HG02938 (cell line): ENCODE data around the gene GAB2.
"Not testable (repeated sequence)": the region's sequence is repeated elsewhere in the genome, so short reads cannot be mapped to it uniquely, and the experiment has no call there.

ENCODE experiments used
- ATAC-seq: cut with Tn5 transposase; IDR thresholded peaks from one replicate; pipeline ENCODE4 v1.9.1; 2021; ENCODE audit warnings: mild to moderate bottlenecking, moderate library complexity; ENCODE audit not compliant: unreplicated experiment

GAB2 gene

GRCh38 chr11:78193806-78194205, 223.8 kb downstream of the GAB2 start:
- no peak for ATAC-seq

DNA sequence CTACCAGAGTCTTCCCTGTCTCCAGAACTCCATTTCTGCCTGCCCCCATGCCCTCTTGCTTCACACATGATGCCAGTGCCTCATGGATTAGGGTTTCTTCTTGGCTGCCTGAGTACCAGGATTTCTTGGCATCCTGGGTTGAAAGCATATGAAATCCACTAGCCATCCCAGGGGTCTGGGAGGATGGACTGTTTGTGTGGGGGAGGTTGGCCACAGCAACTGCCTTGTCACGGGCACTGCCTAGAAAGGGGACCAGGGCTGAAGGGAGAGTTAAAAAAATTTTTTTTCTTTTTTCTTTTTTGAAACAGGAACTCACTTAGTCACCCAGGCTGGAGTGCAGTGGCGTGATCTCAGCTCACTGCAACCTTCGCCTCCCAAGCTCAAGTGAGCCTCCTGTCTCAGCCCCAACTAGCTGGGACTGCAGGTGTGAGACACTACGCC, 224.7 kb downstream of the GAB2 start:
- ATAC-seq: no peak

- no peak for ATAC-seq
Measured at GRCh38 chr11:78192223-78192719, 225.3 kb downstream of the GAB2 start.

DNA sequence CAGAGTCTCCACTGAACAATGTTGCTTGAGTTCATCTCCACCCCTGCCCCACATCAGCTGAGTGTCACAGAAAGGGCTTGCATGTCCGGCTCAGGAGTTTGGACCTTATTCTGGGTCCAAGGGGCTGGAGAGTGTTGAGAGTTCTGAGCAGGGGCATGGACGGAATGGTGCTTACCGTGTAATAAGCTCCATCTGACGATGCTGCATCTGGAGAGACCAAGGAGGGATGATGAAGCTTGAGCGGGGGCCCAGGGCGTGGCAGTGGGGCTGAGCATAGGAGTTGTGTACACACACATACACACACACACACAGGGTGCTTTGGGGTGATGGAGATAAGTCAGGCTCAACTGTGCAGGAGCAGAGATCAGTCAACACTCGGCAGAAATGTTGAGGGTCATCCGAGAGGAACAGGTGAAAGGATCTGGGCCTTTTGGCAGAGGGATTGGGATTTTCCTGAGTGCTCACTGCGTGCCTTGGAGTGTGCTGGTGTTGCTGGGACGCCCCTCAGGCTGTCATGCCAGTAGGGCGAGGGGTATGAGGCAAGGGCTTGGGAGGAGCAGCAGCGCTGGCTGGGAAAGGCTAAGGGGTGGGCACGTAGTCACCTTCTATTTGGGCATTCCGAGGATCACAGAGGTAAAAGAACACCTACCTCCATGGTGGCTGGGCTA, 226.6 kb downstream of the GAB2 start:
- no peak for ATAC-seq

DNA sequence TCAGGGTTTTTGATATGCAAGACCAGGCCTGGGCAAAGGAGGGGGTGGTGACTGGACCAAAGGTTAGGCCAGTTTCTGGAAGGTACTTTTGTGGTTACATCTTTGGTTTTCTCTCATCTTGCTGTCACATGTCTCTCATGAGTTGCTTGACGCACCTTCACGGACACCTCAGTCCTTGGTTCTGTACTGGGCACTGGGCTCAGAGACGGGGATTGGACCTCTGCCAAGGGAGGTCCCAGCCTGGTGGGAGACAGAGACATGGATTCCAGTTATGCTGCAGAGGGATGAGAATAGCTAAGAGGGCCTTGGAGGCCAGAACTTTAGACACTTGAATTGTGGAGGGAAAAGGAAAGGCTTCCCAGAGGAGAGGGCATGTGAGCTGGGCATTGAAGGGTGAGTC, 227.2 kb downstream of the GAB2 start:
- no peak for ATAC-seq

DNA sequence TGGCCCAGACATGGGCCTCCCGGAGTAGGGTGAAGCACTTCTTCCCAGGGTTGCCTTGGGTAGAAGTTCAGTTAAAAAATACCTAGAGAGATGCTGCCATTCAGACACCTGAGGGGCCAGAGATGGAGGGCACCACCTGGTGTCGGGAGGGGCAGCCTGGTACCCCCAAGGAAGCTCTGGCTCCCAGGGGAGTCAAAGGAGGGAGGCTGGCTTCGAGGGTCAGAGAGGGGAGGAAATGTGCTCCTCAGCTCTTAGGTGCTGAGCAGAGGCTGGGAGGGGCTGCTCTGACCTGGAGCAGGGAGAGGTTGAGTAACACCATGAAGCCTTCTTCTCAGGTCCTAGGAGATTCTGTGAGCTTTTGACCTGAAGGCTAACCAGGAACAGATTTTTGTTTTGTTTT, 227.8 kb downstream of the GAB2 start:
- no peak for ATAC-seq

DNA sequence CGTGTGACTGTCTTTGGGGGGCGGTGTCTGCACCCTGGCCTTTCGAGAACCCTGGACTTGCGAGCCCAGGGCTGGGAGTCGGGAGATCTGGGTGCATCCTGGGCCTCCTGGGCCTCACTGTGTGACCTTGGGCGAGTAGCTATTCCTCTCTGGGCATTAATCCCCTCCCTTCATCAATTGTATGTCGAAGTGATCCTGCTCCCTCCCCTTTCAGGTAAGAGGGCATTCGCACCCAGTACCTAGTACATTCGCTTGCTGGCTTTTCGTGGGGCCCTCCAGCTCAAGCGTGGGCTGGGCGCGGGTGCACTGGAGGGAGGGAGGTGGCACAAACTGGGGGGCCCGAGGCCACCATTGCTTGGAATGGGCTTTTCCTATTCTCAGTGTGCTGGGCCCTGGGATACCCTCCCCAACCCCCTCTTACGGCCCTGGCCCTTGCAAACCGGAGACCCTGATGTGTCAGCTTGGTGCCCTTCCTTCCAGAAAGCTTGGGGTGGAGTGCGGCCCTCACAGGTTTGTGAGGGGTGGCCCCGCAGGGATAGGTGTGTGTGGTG, 228.4 kb downstream of the GAB2 start:
- ATAC-seq: no peak

- ATAC-seq: peak; percentile 95
Measured at GRCh38 chr11:78188286-78189173, 229.1 kb downstream of the GAB2 start, which contains the start of the genes KCTD21 and USP35. TSS of gene KCTD21 (minus strand) at chr11:78188626. CDS start at chr11:78174554, 14,072 bp downstream. TSS of gene USP35 (plus strand) at chr11:78188919. CDS start at chr11:78196246, 7,327 bp downstream.

DNA sequence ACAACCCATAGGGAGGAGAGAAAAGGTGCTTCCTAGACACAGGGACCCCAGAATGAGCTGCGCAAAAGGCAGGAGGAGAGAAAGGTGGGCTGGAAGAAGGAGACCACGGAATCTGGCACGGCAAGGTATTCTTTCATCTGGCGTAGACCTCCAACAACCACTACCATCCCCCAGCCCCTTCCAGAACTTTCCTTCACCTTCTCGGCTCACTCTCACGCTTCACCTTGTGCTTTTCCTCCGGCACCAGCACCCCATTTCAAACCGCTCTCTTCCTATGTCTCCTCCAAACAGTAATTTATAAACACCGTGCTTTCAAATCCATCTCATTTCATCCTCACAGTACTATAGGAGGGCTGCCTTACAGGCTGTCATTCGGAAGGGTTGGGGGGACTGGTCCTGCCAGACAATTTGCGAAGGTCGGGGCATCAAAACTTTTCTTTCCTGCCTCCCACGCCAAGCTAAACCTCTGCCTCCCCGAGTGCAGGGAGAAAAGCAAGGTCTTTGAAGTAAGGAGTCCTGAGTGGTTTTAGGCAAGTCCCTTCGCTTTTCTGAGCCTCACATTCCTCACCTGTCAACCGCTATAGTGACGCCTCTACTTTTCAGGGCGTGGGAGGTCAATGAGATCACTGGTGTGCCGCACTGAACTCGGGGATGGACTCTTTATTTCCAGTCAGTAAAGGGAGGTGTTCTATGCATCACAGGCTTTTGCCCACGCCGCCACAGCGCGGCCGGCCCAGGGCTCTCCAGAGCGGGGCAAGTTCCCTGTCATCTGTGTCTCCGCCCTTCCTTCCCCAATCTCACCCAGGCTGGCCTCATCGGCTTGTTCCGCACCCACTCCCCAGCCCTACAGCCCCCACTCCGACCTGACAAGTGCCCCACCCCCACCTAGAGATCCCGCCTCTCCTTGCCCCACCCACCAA, 230.0 kb downstream of the GAB2 start:
- peak; percentile 25 for ATAC-seq

GRCh38 chr11:78181185-78181584, 236.4 kb downstream of the GAB2 start:
- ATAC-seq: no peak

DNA sequence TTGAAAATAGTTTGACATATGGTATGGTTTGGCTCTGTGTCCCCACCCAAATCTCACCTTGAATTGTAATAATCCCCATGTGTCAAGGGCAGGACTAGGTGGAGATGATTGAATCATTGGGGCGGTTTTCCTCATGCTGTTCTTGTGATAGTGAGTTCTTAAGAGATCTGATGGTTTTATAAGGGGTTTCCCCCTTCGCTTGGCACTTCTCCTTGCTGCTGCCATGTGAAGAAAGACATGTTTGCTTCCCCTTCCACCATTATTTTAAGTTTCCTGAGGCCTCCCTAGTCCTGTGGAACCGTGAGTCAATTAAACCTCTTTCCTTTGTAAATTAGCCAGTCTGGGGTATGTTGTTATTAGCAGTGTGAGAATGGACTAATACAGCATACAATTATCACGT, 236.9 kb downstream of the GAB2 start:
- ATAC-seq: no peak

- no peak for ATAC-seq
Measured at GRCh38 chr11:78179459-78180071, 238.1 kb downstream of the GAB2 start.

- no peak for ATAC-seq
Measured at GRCh38 chr11:78177216-78177615, 240.4 kb downstream of the GAB2 start.

GRCh38 chr11:78176605-78177141, 240.9 kb downstream of the GAB2 start:
- no peak for ATAC-seq

DNA sequence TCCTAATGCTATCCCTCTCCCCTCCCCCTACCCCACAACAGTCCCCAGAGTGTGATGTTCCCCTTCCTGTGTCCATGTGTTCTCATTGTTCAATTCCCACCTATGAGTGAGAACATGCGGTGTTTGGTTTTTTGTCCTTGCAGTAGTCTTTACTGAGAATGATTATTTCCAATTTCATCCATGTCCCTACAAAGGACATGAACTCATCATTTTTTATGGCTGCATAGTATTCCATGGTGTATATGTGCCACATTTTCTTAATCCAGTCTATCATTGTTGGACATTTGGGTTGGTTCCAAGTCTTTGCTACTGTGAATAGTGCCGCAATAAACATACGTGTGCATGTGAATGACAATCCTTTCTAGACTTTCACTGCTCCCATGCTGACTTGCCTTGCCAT, 241.8 kb downstream of the GAB2 start:
- ATAC-seq: not testable (repeated sequence)

- no peak for ATAC-seq
Measured at GRCh38 chr11:78171951-78172350, 245.7 kb downstream of the GAB2 start.

DNA sequence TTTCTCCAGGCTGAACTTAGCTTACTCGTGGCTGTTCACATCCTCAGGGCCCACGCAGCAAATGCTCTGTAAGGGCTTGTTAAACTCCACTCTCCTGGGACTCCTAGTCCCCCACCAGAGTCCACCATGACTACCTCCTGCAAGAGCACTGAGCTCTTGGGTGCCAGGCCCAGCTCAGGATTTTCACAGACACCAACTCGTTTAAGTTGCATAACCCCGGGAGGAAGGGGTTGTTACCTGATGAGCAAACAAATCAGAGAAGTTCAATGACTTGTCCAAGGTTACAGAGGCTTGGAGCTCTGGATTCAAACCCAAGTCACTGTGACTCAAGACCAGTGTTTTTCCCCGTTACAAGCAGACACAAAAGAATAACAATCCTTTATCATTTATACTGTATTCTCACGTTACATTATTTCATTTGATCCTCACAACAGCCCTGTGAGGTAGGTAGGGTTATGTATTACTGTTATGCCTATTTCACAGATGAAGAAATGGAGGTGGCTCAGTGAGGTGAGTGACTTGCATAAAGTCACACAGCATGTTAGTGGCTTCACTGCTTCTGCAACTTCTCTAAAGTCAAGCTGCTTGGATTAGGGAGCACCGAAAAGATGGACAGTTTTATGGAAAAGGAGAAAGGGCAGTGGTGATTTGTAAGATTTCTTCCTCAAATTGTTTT, 246.6 kb downstream of the GAB2 start:
- ATAC-seq: no peak

DNA sequence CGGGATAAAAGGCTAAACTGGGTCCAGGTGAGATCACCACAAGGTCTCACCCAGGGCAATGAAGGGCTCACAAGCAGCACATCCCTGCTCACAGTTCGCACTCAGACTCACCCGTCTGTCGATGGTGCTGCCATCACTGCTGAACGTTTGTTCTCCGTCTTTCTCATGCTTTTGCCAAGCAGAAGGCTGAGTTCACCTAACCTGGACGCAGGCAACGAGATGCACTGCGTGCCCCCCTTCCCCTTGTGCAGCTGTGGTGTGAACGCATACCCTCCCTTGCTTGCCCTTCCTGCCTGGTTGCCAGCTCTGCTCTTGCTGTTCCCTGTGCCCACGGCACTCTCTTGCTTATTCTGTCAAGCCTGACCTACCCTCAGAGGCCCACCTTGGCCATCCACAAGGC, 247.2 kb downstream of the GAB2 start:
- no peak for ATAC-seq
